Measurements from ENCODE around the gene TP63.

Gene TP63

GRCh38 chr3:189824629-189825312, 193.6 kb downstream of the TP63 start:
- peak; percentile 60 to 88 for DNase-seq

- no peak for DNase-seq
Measured at GRCh38 chr3:189826566-189826965, 195.4 kb downstream of the TP63 start.

GRCh38 chr3:189827108-189827507, 195.9 kb downstream of the TP63 start:
- DNase-seq = no peak

- no peak for DNase-seq
Measured at GRCh38 chr3:189830401-189830800, 199.2 kb downstream of the TP63 start.

GRCh38 chr3:189833266-189833665, 202.1 kb downstream of the TP63 start:
- no peak for DNase-seq

GRCh38 chr3:189833996-189834395, 202.8 kb downstream of the TP63 start:
- DNase-seq = no peak

- DNase-seq = no peak
Measured at GRCh38 chr3:189834462-189834861, 203.3 kb downstream of the TP63 start.

- no peak for DNase-seq
Measured at GRCh38 chr3:189836795-189837194, 205.6 kb downstream of the TP63 start.

GRCh38 chr3:189838291-189838690, 207.1 kb downstream of the TP63 start:
- DNase-seq = no peak

- no peak for DNase-seq
Measured at GRCh38 chr3:189839576-189839975, 208.4 kb downstream of the TP63 start.

- no peak for DNase-seq
Measured at GRCh38 chr3:189841473-189842205, 210.4 kb downstream of the TP63 start.

- no peak for DNase-seq
Measured at GRCh38 chr3:189842681-189843602, 211.8 kb downstream of the TP63 start.

- no peak for DNase-seq
Measured at GRCh38 chr3:189845069-189845468, 213.9 kb downstream of the TP63 start.

- no peak for DNase-seq
Measured at GRCh38 chr3:189848395-189849040, 217.3 kb downstream of the TP63 start.

GRCh38 chr3:189849262-189849661, 218.1 kb downstream of the TP63 start:
- DNase-seq = no peak

- DNase-seq = no peak
Measured at GRCh38 chr3:189851682-189852081, 220.5 kb downstream of the TP63 start.

- no peak for DNase-seq
Measured at GRCh38 chr3:189853906-189854305, 222.7 kb downstream of the TP63 start.

- no peak for DNase-seq
Measured at GRCh38 chr3:189860296-189860695, 229.1 kb downstream of the TP63 start.

GRCh38 chr3:189862385-189862998, 231.3 kb downstream of the TP63 start:
- no peak for DNase-seq

GRCh38 chr3:189863031-189863430, 231.8 kb downstream of the TP63 start:
- DNase-seq = no peak

GRCh38 chr3:189868061-189868460, 236.9 kb downstream of the TP63 start:
- no peak for DNase-seq

- no peak for DNase-seq
Measured at GRCh38 chr3:189869165-189869564, 238.0 kb downstream of the TP63 start.
